OCI-LY1 (cell line): ENCODE measurements around the gene MCC.

ENCODE experiments used
- EZH2 ChIP-seq: fragments of 200-600 bp; sonication (generic), shearing (Covaris generic); IDR thresholded peaks from 2 replicates; pipeline ENCODE4 v1.8.0; 2017; ENCODE audit warnings: borderline replicate concordance, mixed run types, mild to moderate bottlenecking, antibody characterized with exemption, low read length, moderate library complexity, mixed read lengths
- TF ChIP-seq, protein P1 (sequence below): fragments of 200-600 bp; sonication (generic), shearing (Covaris generic); IDR thresholded peaks from 2 replicates; pipeline ENCODE4 v1.5.1; 2017; ENCODE audit warnings: mild to moderate bottlenecking, antibody characterized with exemption, low read length, moderate library complexity, mixed read lengths

DNA sequence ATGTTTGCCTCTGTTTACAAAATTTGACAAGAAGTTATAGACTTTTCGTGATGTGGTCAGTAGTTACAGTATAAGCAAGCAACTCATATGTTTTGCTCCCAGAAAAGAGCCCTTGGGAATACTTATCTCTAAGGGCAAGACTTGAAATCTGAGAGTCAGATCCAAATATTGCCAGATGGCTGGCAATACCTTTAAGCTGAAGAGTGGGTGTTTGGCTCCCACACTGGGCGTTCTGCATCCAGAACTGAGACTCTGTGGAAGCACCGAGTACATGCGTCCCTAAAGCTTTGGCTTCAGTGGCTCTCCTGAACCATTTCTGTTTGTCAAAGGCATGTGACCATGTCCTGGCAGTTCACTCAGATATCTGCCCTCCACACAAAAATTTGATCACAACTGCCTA is 317.5 kb downstream of the MCC start:
- TF ChIP-seq, protein P1, sequence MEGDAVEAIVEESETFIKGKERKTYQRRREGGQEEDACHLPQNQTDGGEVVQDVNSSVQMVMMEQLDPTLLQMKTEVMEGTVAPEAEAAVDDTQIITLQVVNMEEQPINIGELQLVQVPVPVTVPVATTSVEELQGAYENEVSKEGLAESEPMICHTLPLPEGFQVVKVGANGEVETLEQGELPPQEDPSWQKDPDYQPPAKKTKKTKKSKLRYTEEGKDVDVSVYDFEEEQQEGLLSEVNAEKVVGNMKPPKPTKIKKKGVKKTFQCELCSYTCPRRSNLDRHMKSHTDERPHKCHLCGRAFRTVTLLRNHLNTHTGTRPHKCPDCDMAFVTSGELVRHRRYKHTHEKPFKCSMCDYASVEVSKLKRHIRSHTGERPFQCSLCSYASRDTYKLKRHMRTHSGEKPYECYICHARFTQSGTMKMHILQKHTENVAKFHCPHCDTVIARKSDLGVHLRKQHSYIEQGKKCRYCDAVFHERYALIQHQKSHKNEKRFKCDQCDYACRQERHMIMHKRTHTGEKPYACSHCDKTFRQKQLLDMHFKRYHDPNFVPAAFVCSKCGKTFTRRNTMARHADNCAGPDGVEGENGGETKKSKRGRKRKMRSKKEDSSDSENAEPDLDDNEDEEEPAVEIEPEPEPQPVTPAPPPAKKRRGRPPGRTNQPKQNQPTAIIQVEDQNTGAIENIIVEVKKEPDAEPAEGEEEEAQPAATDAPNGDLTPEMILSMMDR, result no peak
- no peak for TF ChIP-seq EZH2
